H1 (cell line): ENCODE measurements around the gene S1PR2. TPM values are rescaled to one million over a fixed set of nuclear protein-coding genes. Genes with fewer than 3 reads are reported as not detected.

ENCODE experiments used
- ATF2 ChIP-seq: IDR thresholded peaks from 2 replicates; pipeline ENCODE4 v1.6.1; 2012; ENCODE audit warnings: low read length, inconsistent platforms
- ATF3 ChIP-seq: IDR thresholded peaks from 2 replicates; pipeline ENCODE4 v1.6.1; 2011; ENCODE audit warnings: low read depth, mild to moderate bottlenecking, low read length; ENCODE audit not compliant: insufficient read depth
- BRCA1 ChIP-seq: IDR thresholded peaks from 2 replicates; pipeline ENCODE4 v1.6.1; 2012; ENCODE audit warnings: low read depth, low read length, improper control_type of control experiment
- CBX5 ChIP-seq: fragments of 300-800, 300-1000 bp; sonication (generic); IDR thresholded peaks from 2 replicates; pipeline ENCODE4 v1.7.1; 2016; ENCODE audit warnings: antibody characterized with exemption, low read length, low read depth
- CREB1 ChIP-seq: IDR thresholded peaks from 2 replicates; pipeline ENCODE4 v1.6.1; 2012; ENCODE audit warnings: inconsistent platforms
- CTCF ChIP-seq, 3 experiments: IDR thresholded peaks; 1 replicate in 2 of 3; 2 replicates in 1 of 3; pipeline versions ENCODE4 v1.5.1 to v1.6.1; 2011; ENCODE audit warnings: low read length in 3 of 3, mild to moderate bottlenecking in 3 of 3, inconsistent platforms in 2 of 3, low read depth in 1 of 3, moderate library complexity in 1 of 3; ENCODE audit not compliant: insufficient read depth in 1 of 3; ENCODE audit errors: control extremely low read depth in 1 of 3
- EGR1 ChIP-seq: IDR thresholded peaks from 2 replicates; pipeline ENCODE4 v1.6.1; 2011; ENCODE audit warnings: low read depth, low read length, borderline replicate concordance
- EP300 ChIP-seq, 2 experiments: IDR thresholded peaks; 1 replicate in 1 of 2; 2 replicates in 1 of 2; pipeline ENCODE4 v1.6.1; 2011 to 2012; ENCODE audit warnings: low read depth in 2 of 2, low read length in 2 of 2, mild to moderate bottlenecking in 2 of 2, borderline replicate concordance in 1 of 2, inconsistent platforms in 1 of 2, moderate library complexity in 1 of 2
- GTF2F1 ChIP-seq: IDR thresholded peaks from 2 replicates; pipeline ENCODE4 v1.6.1; 2012; ENCODE audit warnings: low read depth, low read length, improper control_type of control experiment, borderline replicate concordance
- KDM5A ChIP-seq: fragments of 200-600 bp; IDR thresholded peaks from 2 replicates; pipeline ENCODE4 v1.7.1; 2012; ENCODE audit warnings: mild to moderate bottlenecking, low read length, inconsistent platforms, mixed read lengths
- MAFK ChIP-seq: IDR thresholded peaks from 2 replicates; pipeline ENCODE4 v1.6.1; 2012; ENCODE audit warnings: low read depth, mild to moderate bottlenecking, improper control_type of control experiment, low read length
- MAX ChIP-seq: IDR thresholded peaks from 2 replicates; pipeline ENCODE4 v1.6.1; 2012; ENCODE audit warnings: inconsistent platforms
- NANOG ChIP-seq: IDR thresholded peaks from 2 replicates; pipeline ENCODE4 v1.6.1; 2011; ENCODE audit warnings: low read length, low read depth, mild to moderate bottlenecking, inconsistent platforms; ENCODE audit not compliant: insufficient read depth, poor library complexity, severe bottlenecking
- PHF8 ChIP-seq: fragments of 200-600 bp; sonication (generic); conservative IDR thresholded peaks from 2 replicates; pipeline ENCODE4 v1.7.1; 2012; ENCODE audit warnings: low read depth, mild to moderate bottlenecking, inconsistent platforms, low read length, moderate library complexity
- RBBP5 ChIP-seq: IDR thresholded peaks from 2 replicates; pipeline ENCODE4 v1.7.1; 2012; ENCODE audit warnings: low read depth, mild to moderate bottlenecking, inconsistent platforms, low read length, moderate library complexity, borderline replicate concordance
- SIX5 ChIP-seq: IDR thresholded peaks from 2 replicates; pipeline ENCODE4 v1.6.1; 2011; ENCODE audit warnings: mild to moderate bottlenecking, low read depth, low read length
- SP2 ChIP-seq: IDR thresholded peaks from 2 replicates; pipeline ENCODE4 v1.6.1; 2012; ENCODE audit warnings: mild to moderate bottlenecking, low read length, inconsistent platforms
- YY1 ChIP-seq: IDR thresholded peaks from 2 replicates; pipeline ENCODE4 v1.6.1; 2011; ENCODE audit warnings: low read depth, mild to moderate bottlenecking, low read length
- polyA plus RNA-seq, 7 experiments: library from polyadenylated mRNA; depleted of rRNA in 3 of 7; stranded (reverse) in 5 of 7; unstranded in 2 of 7; fragments of >200 nt in 5 of 7; fragments of 200-250 nt in 2 of 7; gene quantifications; 1 replicate in 5 of 7; 2 replicates in 1 of 7; 4 replicates in 1 of 7; pipeline versions ENCODE4 v1.2.1 to v1.2.3, GENCODE V29; 2011 to 2013; ENCODE audit warnings: missing spikeins in 2 of 7, mixed read lengths in 2 of 7
- total RNA-seq: library from RNA; stranded (reverse); fragmentation: NEBNext Ultra II Directional; extraction: Animal tissue kit (Norgen Biotek cat#: 25700); gene quantifications from 2 replicates; pipeline ENCODE4 v1.2.1, GENCODE V29; 2021

The S1PR2 gene
- total and polyA plus RNA-seq, 2 of the 8 experiments (the other 6 are each of a cell fraction or from before 2014, with no cell fraction given): 17.5 to 19.4 TPM

GRCh38 chr19:10194500-10195198 is 36.5 kb downstream of the S1PR2 start, which contains the start of gene DNMT1 (continued):
- peak in 1 of 2 experiments; percentile 100; a peak in 2 of 3 replicates for TF ChIP-seq EP300 (IDR thresholded peaks at IDR 0.05; ENCODE audit: borderline replicate concordance in 1 of 2, low read depth in 2 of 2, low read length in 2 of 2)
- TF ChIP-seq KDM5A: no peak
- 0 out of 2 replicates have a peak, but pooled peaks have one; percentile 50 for TF ChIP-seq GTF2F1
- TF ChIP-seq SP2: no peak
- peak; percentile 55; the same call in 1 of the 2 replicates for TF ChIP-seq ATF2
- peak; percentile 76 for TF ChIP-seq SIX5
- TF ChIP-seq CTCF (IDR thresholded peaks at IDR 0.05; ENCODE audit: control extremely low read depth in 1 of 3, insufficient read depth in 1 of 3, low read depth in 1 of 3, low read length in 3 of 3): no peak
- no peak for TF ChIP-seq ATF3
- no peak for TF ChIP-seq CBX5
- no peak; the same call in 1 of the 2 replicates for TF ChIP-seq YY1
- no peak for TF ChIP-seq NANOG
- TF ChIP-seq RBBP5: no peak; the same call in 1 of the 2 replicates
- TF ChIP-seq BRCA1: peak; percentile 55
- no peak for TF ChIP-seq MAFK
- peak; percentile 72; the same call in 1 of the 2 replicates for TF ChIP-seq CREB1
- peak; percentile 27; the same call in 1 of the 2 replicates for TF ChIP-seq EGR1
- TF ChIP-seq PHF8: peak; percentile 99
- TF ChIP-seq MAX: peak; percentile 80; the same call in 1 of the 2 replicates
